ENCODE results near the gene TMPRSS11F.

TMPRSS11F gene

DNA sequence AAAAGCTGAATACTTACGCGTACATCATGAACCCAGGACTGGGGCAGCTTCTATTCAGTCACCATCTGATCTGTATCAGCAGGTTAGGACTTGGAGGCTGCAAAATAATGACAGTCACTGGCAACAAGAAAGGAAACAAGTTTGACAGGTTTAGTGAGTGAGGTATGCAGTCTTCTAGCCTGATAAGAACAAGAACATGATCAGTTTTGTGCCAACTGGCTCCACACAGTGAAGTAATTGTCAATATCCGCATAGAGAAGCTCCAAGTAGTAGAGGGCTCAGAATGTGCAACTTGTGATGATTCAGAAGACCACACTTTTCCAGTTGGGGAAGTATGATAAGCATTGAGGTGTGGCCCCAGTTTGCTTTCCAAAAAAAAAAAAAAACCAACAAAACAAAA, at the start of gene TMPRSS11F:
TSS of gene TMPRSS11F (minus strand) at position 77 of the 400 bp plus-strand sequence. CDS start at position 28, 49 bp downstream.
- ChIA-PET CTCF (no interaction called here), POLR2A (no interaction called here)
- Histone ChIP-seq H3K4me1 (ENCODE audit: control insufficient read depth, insufficient read depth, low read length) (no peaks in the 10 kb centered on the region), H3K4me3 (ENCODE audit: low read depth, low read length) (no peak within 1 kb of the TSS), H3K27ac (ENCODE audit: extremely low read depth, low read depth, low read length) (no peak within 1 kb of the TSS), H3K36me3 (ENCODE audit: control insufficient read depth in 2 of 2, insufficient read depth in 1 of 2, low read length in 2 of 2) (no peaks in the 10 kb centered on the region), H3K9me3 (ENCODE audit: control insufficient read depth, insufficient read depth, low read depth, low read length) (no peaks in the 10 kb centered on the region)
- TF ChIP-seq YY2 (tag by site-specific recombination; IDR thresholded peaks at IDR 0.05): no peak
- TF ChIP-seq ZNF664 (tag by site-specific recombination; IDR thresholded peaks at IDR 0.05): no peak
- no peak for TF ChIP-seq ZNF791 (tag by site-specific recombination; IDR thresholded peaks at IDR 0.05)
- no peak for TF ChIP-seq OSR2 (tag by site-specific recombination; IDR thresholded peaks at IDR 0.05)
- no peak for TF ChIP-seq ZNF416 (tag by site-specific recombination; IDR thresholded peaks at IDR 0.05)
- TF ChIP-seq ZNF146 (tag by site-specific recombination; IDR thresholded peaks at IDR 0.05): no peak
- TF ChIP-seq YY1 (tag by site-specific recombination; IDR thresholded peaks at IDR 0.05): no peak
- no peak for TF ChIP-seq KLF7 (tag by site-specific recombination; IDR thresholded peaks at IDR 0.05; ENCODE audit: borderline replicate concordance)

DNA sequence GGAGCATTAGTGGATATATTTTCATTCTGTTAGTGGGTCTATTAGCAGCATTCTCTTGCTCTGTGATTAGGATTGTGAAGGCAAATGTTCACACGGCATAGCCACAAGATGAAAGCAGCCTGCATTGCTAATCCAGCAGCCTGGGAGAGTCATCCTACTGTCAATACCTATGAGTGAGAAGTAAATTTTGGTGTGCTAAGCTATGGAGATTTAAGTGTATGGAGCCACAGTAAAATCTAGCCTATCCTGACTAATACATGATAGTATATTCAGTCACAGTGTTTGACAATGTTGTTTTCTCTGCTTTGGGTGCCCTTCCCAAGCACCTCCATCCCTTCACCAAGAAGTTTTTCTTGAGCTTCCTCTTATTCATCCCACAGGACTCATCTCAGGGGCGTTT, 47.2 kb upstream of the TMPRSS11F start:
- H3K4me1 ChIP-seq (ENCODE audit: control insufficient read depth, insufficient read depth, low read length): no peaks in the 10 kb centered on the region
- ChIA-PET POLR2A (no interaction called here), CTCF (interaction anchor here (0.5 to 0.8 kb wide), 2 partner anchors 260 to 266 kb away, joined by 3 read pairs; no protein-coding TSS in a partner anchor)
- no peak overlapping the region for H3K4me3 ChIP-seq (ENCODE audit: low read depth, low read length)
- no peaks in the 10 kb centered on the region for H3K36me3 ChIP-seq (ENCODE audit: control insufficient read depth in 2 of 2, insufficient read depth in 1 of 2, low read length in 2 of 2)
- TF ChIP-seq, protein P1, sequence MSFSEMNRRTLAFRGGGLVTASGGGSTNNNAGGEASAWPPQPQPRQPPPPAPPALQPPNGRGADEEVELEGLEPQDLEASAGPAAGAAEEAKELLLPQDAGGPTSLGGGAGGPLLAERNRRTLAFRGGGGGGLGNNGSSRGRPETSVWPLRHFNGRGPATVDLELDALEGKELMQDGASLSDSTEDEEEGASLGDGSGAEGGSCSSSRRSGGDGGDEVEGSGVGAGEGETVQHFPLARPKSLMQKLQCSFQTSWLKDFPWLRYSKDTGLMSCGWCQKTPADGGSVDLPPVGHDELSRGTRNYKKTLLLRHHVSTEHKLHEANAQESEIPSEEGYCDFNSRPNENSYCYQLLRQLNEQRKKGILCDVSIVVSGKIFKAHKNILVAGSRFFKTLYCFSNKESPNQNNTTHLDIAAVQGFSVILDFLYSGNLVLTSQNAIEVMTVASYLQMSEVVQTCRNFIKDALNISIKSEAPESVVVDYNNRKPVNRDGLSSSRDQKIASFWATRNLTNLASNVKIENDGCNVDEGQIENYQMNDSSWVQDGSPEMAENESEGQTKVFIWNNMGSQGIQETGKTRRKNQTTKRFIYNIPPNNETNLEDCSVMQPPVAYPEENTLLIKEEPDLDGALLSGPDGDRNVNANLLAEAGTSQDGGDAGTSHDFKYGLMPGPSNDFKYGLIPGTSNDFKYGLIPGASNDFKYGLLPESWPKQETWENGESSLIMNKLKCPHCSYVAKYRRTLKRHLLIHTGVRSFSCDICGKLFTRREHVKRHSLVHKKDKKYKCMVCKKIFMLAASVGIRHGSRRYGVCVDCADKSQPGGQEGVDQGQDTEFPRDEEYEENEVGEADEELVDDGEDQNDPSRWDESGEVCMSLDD (tag by site-specific recombination; IDR thresholded peaks at IDR 0.05): no peak
- TF ChIP-seq ZNF560 (tag by site-specific recombination; IDR thresholded peaks at IDR 0.05; ENCODE audit: borderline replicate concordance): no peak
- no peak for TF ChIP-seq ZNF677 (tag by site-specific recombination; IDR thresholded peaks at IDR 0.05)
- no peak for TF ChIP-seq ZNF423 (tag by site-specific recombination; IDR thresholded peaks at IDR 0.05)
- TF ChIP-seq ZNF350 (tag by site-specific recombination; IDR thresholded peaks at IDR 0.05): no peak
- no peak for TF ChIP-seq ZFHX2 (tag by site-specific recombination; conservative IDR thresholded peaks at IDR 0.05)
- H3K9me3 ChIP-seq (ENCODE audit: control insufficient read depth, insufficient read depth, low read depth, low read length): no peaks in the 10 kb centered on the region
- H3K27ac ChIP-seq (ENCODE audit: extremely low read depth, low read depth, low read length): no peak overlapping the region

DNA sequence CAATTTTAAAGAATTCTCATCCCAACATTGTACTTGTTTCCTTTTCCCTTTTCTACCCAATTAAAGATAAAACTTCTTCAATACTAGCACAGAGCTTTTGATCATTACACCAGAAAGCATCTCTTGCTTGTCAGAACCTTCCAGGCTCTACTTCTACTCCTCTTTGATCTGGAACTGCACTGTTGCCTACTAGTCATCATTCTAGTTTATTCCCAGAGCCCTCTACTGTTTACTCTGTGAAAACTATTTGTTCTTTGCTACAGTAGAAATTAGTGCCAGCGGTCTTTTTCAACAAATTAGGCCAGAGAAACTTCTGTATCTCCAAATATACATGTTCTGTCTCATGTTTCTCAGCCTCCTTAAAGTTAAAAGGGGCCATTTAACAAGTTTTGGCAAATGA, 46.8 kb upstream of the TMPRSS11F start:
- Histone ChIP-seq H3K4me3 (ENCODE audit: low read depth, low read length) (no peak overlapping the region), H3K9me3 (ENCODE audit: control insufficient read depth, insufficient read depth, low read depth, low read length) (no peaks in the 10 kb centered on the region), H3K36me3 (ENCODE audit: control insufficient read depth in 2 of 2, insufficient read depth in 1 of 2, low read length in 2 of 2) (no peaks in the 10 kb centered on the region), H3K4me1 (ENCODE audit: control insufficient read depth, insufficient read depth, low read length) (no peaks in the 10 kb centered on the region), H3K27ac (ENCODE audit: extremely low read depth, low read depth, low read length) (no peak overlapping the region)
- CTCF ChIA-PET: interaction anchor here (0.8 to 2.1 kb wide), 6 partner anchors 15 to 265 kb away, joined by 3 to 19 read pairs (median 4); no protein-coding TSS in a partner anchor
- POLR2A ChIA-PET: no interaction called here
- no peak for TF ChIP-seq GLIS1 (tag by site-specific recombination; IDR thresholded peaks at IDR 0.05)
- no peak for TF ChIP-seq ZNF214 (tag by site-specific recombination; IDR thresholded peaks at IDR 0.05; ENCODE audit: borderline replicate concordance)
- TF ChIP-seq ZNF146 (tag by site-specific recombination; IDR thresholded peaks at IDR 0.05): no peak
- TF ChIP-seq, protein P2, sequence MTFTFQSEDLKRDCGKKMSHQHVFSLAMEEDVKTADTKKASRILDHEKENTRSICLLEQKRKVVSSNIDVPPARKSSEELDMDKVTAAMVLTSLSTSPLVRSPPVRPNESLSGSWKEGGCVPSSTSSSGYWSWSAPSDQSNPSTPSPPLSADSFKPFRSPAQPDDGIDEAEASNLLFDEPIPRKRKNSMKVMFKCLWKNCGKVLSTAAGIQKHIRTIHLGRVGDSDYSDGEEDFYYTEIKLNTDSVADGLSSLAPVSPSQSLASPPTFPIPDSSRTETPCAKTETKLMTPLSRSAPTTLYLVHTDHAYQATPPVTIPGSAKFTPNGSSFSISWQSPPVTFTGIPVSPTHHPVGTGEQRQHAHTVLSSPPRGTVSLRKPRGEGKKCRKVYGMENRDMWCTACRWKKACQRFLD (tag by site-specific recombination; IDR thresholded peaks at IDR 0.05): no peak
- TF ChIP-seq ZNF777 (tag by site-specific recombination; IDR thresholded peaks at IDR 0.05; ENCODE audit: borderline replicate concordance): no peak
- no peak for TF ChIP-seq ZNF596 (tag by site-specific recombination; IDR thresholded peaks at IDR 0.05)
- TF ChIP-seq, protein P3, sequence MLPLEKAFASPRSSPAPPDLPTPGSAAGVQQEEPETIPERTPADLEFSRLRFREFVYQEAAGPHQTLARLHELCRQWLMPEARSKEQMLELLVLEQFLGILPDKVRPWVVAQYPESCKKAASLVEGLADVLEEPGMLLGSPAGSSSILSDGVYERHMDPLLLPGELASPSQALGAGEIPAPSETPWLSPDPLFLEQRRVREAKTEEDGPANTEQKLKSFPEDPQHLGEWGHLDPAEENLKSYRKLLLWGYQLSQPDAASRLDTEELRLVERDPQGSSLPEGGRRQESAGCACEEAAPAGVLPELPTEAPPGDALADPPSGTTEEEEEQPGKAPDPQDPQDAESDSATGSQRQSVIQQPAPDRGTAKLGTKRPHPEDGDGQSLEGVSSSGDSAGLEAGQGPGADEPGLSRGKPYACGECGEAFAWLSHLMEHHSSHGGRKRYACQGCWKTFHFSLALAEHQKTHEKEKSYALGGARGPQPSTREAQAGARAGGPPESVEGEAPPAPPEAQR (tag by site-specific recombination; IDR thresholded peaks at IDR 0.05): no peak
- no peak for TF ChIP-seq ZFP3 (tag by site-specific recombination; IDR thresholded peaks at IDR 0.05; ENCODE audit: low read depth)
- TF ChIP-seq, protein P4, sequence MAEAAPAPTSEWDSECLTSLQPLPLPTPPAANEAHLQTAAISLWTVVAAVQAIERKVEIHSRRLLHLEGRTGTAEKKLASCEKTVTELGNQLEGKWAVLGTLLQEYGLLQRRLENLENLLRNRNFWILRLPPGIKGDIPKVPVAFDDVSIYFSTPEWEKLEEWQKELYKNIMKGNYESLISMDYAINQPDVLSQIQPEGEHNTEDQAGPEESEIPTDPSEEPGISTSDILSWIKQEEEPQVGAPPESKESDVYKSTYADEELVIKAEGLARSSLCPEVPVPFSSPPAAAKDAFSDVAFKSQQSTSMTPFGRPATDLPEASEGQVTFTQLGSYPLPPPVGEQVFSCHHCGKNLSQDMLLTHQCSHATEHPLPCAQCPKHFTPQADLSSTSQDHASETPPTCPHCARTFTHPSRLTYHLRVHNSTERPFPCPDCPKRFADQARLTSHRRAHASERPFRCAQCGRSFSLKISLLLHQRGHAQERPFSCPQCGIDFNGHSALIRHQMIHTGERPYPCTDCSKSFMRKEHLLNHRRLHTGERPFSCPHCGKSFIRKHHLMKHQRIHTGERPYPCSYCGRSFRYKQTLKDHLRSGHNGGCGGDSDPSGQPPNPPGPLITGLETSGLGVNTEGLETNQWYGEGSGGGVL (tag by site-specific recombination; IDR thresholded peaks at IDR 0.05): no peak
- no peak for TF ChIP-seq ZNF560 (tag by site-specific recombination; IDR thresholded peaks at IDR 0.05; ENCODE audit: borderline replicate concordance)
- TF ChIP-seq, protein P5, sequence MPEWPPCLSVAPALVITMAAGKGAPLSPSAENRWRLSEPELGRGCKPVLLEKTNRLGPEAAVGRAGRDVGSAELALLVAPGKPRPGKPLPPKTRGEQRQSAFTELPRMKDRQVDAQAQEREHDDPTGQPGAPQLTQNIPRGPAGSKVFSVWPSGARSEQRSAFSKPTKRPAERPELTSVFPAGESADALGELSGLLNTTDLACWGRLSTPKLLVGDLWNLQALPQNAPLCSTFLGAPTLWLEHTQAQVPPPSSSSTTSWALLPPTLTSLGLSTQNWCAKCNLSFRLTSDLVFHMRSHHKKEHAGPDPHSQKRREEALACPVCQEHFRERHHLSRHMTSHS (tag by site-specific recombination; IDR thresholded peaks at IDR 0.05): no peak

Measured in HEK293 (cell line).